GM19438 (cell line): ENCODE data around the gene PRMT7.

ENCODE experiments used
- ATAC-seq: cut with Tn5 transposase; IDR thresholded peaks from one replicate; pipeline ENCODE4 v1.9.1; 2021; ENCODE audit warnings: low read depth; ENCODE audit not compliant: unreplicated experiment

The PRMT7 gene

GRCh38 chr16:68300734-68301459, 9.9 kb upstream of the PRMT7 start:
- ATAC-seq = no peak

DNA sequence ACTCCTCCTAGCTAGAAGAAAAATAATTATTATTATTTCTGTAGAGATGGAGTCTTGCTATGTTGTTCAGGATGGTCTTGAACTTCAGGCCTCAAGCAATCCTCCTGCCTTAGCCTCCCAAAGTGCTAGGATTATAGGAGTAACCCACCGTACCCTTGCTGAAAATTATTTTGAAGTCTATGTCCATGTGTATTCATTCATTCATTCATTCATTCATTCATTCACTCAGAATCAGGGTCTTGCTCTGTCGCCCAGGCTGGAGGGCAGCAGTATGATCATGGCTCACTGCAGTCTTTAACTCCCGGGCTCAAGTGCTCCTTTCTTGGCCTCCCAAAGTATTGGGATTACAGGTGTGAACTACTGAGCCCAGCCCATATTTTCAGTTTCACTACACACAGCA, 4.2 kb upstream of the PRMT7 start:
- ATAC-seq = no peak

DNA sequence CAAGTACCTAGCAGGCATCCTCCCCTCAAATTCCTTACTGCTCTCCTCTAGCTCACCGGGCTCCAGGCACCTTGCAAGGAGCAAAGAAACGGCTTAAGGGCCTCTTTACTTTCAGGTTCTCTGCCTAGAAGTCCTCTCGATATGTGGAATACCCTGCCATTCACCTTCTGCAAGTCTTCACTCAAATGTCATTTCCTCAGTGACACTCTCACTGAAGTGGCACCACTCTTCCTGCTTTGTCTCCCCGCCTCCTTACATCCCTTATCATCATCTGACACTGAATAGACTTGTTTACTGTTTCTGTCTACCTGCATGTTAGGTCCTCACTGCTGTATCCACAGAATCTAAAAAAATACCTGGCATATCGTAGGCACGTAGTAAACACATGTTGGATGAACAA, 1.0 kb upstream of the PRMT7 start:
- ATAC-seq = no peak

DNA sequence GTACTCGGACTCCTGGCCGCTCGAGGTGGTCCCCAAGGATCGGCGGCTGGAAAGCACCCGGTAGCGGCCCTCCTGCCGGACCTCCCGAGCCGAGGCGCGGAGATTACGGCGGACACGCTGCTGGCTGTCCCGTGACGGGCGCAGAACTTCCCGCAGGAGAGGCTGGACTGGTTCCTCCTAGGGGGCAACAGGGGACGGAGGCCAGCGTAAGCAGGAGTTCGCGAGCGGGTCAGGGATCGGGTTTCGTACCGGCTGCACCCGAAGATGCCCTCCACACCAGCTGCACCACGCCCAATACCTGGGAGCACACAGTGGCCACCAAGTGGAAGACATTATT, 414 bp upstream of the PRMT7 start:
- peak; percentile 29 for ATAC-seq

DNA sequence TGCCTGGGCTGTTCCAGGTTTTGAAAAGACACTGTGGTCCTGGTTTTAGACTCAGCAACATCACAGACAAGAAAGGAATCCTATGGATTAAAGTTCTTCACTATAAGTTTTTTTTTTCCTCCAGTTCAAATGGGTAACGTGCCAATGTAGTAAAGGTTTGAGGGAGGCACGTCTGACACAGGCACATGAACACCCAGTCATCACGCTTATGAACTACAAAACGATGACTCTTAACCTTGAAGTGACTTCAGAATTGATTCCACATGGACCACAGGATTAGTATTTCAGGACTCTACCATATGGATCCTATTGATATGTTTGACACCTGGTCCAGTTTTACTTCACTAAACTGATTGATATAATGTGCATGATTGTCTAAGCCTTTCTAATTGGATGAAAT, 2.3 kb downstream of the PRMT7 start:
- no peak for ATAC-seq

DNA sequence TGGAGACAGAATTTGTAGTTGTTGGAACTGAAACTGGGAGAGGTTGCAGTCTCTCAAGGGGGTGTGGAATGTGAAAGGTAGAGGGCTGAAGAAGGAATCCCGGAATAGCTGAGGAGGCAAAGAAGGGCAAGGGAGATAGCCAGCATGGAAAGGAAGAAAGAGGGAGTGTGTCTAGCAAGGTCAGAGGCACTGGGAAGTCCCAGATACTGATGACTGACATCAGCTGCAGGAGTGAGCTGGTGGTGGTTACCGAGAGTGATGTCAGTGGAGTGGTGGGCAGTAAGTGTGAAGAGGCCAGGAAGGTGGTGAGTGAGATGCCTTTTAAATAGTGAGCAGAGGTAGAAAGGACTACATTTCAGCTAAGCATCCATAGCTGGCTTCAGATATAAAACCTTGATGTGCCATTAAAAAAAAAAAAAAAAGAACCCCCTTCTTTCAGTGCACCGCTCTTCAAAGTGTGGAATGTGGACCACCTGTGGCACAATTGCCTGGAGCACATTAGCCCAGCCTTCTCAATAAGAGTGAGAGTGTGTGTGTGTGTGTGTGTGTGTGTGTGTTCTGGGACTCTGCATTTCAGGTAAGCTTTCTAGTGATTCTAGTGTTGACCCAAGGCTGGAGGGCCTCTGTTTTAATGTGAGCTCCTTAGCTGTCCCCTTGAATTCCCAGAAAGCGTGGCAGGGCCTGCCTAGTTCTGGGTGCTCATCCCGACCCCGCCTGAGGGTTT, 8.5 kb downstream of the PRMT7 start:
- ATAC-seq = no peak

DNA sequence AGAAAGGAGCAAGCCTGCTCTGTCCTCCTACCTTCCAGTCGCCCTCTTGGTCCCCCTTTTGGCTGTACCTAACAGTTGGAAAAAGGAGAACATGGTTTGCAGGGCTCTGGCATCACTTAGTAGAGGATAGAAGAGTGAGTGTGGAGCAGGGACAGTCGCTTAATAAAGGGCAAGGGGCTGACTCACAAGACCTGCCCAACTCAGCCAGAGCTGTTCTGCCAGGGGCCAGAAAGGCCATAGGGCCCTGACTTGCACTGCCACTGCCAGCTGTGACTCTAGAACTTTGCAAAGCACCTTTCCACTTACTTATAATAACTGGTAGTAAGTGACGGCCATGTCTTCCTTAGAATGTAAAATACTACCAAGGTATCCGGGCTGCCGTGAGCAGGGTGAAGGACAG, 13.5 kb downstream of the PRMT7 start:
- no peak for ATAC-seq

DNA sequence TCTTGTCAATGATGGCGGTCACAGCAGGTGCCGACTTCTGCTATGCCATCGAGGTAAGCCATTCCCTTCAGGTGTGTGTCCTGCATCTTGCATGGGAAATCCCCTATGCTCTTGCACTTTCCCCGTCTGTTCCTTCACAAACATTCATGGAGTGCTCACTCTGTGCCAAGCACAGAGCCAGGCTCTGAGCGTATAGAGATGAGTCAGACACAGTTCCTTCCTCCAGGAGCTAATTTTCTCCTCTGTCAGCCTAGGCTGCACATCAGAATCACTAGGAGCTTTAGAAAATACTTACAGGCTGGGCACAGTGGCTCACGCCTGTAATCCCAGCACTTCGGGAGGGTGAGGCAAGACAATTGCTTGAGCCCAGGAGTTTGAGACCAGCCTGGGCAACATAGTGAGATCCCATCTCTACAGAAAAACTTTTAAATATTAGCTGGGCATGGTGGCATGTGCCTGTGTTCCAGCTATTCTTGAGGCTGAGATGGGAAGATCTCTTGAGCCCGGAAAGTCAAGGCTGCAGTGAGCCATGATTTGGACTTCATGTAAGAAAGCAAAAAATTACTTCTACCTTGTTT, 14.1 kb downstream of the PRMT7 start:
- ATAC-seq = no peak

DNA sequence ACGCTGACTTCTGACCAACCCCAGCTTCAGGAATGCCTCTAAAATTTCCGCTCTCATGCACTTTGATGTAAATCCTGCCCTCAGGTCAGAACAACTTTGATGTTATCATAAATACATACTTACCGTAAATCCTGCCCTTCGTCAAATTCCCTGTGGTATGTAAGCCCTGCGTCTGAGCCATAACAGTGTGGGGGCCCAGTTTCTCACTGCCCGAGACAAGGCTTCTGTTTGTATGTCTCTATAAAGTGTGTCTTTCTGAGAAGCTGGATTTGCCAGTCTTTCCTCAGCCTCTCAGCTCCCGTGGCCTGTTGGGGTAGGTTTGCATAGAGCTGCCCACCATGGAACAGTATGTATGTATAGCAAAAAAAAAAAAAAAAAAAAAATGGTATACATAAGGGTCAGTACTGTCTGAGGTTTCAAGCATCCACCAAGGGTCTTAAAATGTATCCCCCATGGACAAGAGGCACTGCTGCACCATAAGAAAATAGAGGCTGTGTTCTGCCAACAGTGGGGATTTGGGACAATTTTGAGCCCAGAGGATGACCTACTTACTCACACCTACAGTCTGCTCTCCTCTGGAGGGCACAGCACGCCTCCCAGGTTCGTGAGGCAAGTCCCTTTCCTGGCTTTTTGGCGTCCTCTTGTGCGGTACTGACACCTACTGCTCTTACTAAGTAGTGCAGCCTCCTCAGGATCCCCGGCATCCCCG, 17.5 kb downstream of the PRMT7 start:
- peak; percentile 79 for ATAC-seq

- no peak for ATAC-seq
Measured at GRCh38 chr16:68328860-68329390, 18.1 kb downstream of the PRMT7 start.

DNA sequence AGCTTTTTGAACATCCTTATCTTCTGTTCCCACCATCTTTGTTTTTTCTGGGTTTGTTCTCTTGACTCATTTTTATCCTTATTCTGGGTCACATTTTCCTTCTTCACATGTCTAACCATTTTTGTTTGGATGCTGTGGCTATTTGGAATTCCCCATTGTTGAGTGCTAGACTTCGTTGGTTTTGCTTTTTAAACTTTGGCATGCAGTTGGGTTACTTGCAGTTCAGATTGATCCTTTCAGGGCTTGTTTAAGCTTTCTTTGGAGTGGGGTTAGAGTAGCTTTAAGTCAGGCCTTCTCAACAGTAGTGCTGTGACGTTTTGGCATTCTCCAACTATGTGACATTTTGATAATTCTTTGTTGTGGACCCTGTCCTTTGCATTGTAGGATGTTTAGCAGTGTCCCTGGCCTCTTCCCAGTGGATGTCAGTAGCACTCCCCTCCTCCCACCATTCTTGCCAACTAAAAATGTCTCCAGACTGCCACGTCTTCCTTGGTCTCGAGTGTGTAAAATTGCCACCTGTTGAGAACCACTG, 21.1 kb downstream of the PRMT7 start:
- no peak for ATAC-seq

DNA sequence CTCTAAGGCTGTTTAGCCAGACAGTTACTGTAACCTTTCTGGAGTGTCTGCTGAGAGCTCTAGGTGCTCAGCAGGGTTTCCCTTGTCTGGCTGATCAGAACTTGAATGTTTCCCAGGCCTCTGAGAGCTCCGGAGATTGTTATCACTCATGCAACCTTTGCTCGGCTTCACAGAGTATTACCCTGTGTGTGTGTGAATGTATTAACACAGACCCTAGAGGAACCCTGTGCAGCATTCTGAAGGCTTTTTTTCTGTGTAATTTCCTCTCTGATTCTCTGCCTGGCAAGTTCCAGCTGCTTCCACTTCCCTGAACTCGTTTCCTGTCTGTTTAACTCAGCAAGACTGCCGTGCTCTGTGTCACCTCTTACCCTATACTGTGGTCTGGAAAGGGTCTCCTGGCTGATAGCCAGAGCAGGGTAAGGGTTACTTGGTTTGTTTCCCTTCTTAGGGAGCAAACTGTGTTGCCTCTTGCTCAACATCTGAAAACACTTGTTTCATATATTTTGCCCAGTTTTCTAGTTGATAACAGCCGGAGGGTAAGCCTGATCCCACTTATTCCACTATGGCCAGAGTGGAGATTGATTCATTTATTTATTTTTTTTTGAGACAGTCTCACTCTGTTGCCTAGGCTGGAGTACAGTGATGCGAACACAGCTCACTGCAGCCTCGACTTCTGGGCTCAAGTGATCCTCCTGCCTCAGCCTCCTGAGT, 21.7 kb downstream of the PRMT7 start:
- no peak for ATAC-seq

DNA sequence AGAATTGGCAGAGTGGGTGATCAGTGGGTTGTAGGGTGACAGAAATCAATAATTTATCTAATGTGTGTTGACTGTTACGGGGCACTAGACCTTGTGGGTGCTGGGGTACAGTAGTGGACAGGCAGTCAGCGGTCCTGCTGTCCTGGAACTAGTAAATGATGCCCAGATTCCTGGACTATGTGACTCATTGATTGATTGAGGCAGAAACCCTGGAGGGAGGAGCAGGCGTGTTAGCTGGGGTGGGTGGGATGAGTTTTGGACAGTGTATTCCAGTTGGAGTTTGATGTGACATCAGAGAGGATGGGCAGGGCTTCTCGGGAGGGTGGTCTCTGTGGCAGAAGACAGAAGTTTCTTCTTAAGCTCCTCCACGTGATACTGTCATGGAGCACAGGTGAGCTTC, 24.4 kb downstream of the PRMT7 start:
- ATAC-seq = no peak

DNA sequence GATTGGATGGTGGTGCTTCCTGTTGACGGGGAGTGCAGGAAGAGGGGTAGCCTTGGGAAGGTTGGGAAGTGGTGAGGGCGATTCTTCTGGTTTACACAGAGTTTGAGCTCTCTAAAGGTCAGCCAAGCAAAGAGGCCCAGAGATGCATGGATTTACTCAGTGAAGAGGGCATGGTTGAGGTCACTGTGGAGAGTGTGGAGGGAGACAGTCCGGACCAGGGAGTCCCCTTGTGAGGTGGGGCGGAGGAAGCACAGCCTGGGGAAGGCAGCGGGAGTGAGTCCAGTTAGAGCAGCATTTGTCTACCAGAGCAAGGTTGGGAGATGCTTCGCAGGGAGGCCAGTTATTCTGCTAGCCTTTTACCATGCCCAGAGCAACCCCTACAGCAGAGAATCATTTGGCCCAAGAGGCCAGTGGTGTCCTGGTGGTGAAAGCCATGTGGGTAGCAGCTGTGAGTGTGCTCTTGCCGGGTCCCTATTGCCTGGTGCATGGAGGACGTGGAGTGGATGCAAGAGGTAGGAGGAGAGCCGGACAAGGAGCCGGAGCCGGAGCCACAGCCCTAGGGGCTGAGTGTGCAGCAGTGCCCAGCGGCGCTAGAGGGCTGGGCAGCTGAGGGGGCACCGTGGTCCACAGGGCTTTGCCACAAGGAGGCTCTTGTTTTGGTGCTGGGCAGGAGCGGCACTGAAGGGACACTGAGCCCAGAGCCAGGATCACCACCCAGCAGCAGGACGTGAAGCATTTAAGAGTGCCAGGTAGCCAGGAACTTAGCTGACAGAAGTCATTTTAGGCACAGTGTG, 27.7 kb downstream of the PRMT7 start:
- no peak for ATAC-seq

GRCh38 chr16:68339214-68339613, 28.4 kb downstream of the PRMT7 start:
- no peak for ATAC-seq

DNA sequence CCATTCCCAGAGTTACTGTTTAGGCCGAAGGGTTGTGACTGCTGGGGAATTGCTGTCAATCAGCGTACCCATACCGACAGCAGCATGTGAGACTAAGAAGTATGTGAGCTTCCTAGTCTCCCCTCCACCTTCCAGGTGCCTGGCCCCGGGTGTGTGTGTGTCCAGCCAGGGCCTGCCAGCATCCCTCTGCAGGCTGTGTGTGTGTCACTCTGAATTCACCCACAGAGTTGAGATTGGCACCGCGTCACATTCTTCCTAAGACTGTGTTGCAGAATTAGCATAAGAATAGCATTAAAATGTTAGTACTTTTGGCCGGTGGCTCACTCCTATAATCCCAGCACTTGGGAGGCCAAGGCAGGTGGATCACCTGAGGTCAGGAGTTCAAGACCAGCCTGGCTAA, 31.8 kb downstream of the PRMT7 start:
- ATAC-seq = no peak

DNA sequence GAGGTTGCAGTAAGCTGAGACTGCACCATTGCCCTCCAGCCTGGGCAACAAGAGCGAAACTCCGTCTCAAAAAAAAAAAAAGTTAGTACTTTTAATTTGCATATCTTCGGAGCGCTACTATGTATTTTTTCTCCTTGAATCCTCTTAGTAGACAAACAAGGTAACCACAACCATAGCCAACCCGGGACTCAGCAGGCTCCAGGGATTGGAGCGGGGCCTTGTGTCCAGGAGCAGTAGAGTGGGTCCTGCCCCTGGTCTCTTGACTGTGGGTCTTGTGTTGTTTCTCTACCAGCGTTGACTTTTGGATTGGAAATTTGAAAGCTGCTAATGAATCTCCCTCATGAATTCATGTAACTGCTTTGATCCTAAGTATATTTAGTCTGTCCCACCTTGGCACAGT, 32.3 kb downstream of the PRMT7 start:
- no peak for ATAC-seq

- ATAC-seq = no peak
Measured at GRCh38 chr16:68344252-68344651, 33.4 kb downstream of the PRMT7 start.

DNA sequence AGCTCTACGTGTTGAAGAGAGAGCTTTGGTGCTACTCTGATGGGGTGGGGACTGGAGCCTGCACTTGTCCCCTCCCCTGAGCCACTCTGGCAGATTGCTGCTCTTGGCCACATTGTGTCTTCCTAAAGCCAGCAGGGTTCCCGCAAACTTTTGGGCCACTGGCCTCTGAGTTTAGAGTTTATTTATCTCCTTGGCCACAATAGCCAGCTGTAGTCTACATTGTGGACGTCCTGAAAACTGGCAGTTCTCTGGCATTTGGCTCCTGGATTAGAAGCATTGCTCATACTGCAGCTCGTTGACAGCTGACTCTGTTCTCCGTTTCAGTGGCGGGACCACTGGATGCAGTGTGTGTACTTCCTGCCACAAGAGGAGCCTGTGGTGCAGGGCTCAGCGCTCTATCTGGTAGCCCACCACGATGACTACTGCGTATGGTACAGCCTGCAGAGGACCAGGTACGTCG, 34.6 kb downstream of the PRMT7 start:
- ATAC-seq = no peak
